Dendritic cell treated with granulocyte-macrophage colony-stimulating factor and Interleukin-4, amounts not matched to agents 40 ng/mL and 50 ng/mL, for 4 days (primary cell): ENCODE measurements around the gene FOXF1.
A peak's percentile ranks its signal among the peaks of the same experiment; 100 is the strongest.

Experiments
- H3K27ac Mint-ChIP-seq: one replicate; pipeline ENCODE4 v1.8.0; 2022; ENCODE audit warnings: mild to moderate bottlenecking, mixed read lengths
- H3K27me3 Mint-ChIP-seq: one replicate; pipeline ENCODE4 v1.8.0; 2022; ENCODE audit warnings: mild to moderate bottlenecking, mixed read lengths
- H3K36me3 Mint-ChIP-seq: one replicate; pipeline ENCODE4 v1.8.0; 2022; ENCODE audit warnings: low read depth, mixed read lengths
- H3K4me1 Mint-ChIP-seq: one replicate; pipeline ENCODE4 v1.8.0; 2022; ENCODE audit warnings: low read depth, mixed read lengths
- H3K4me3 Mint-ChIP-seq: one replicate; pipeline ENCODE4 v1.8.0; 2022; ENCODE audit warnings: mild to moderate bottlenecking, moderate library complexity, mixed read lengths
- H3K9me3 Mint-ChIP-seq: one replicate; pipeline ENCODE4 v1.8.0; 2022; ENCODE audit warnings: mixed read lengths
- intact Hi-C: fragments of 100-400 bp; cut with micrococcal nuclease; formaldehyde crosslinking; loops from one replicate; pipeline ENCODE4 v1.15.0; 2022

The FOXF1 gene

DNA sequence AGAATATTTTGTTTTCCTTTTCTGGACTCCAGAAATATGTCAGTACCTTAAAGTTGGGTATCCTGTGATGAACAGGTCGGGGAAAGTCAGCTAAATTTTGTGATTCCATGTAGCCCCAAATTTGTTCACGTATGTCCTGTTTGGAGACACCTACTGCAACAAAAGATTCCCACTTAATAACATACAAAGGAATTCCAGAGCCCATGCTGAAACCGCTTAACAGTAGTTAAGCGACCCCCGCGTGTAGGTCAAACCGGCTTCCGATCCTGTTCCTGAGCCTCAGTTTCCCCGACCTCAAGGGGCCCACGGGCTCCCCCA is 44.2 kb downstream of the FOXF1 start:
- peaks cover 8% of the 10 kb centered on the region for H3K27me3 Mint-ChIP-seq
- H3K9me3 Mint-ChIP-seq: no peaks in the 10 kb centered on the region
- peak overlapping the region; percentile 95 for H3K4me3 Mint-ChIP-seq
- intact Hi-C loops: no loop called here
- peaks cover 52% of the 10 kb centered on the region for H3K36me3 Mint-ChIP-seq
- H3K27ac Mint-ChIP-seq: peak overlapping the region; percentile 99
- peaks cover 26% of the 10 kb centered on the region for H3K4me1 Mint-ChIP-seq

DNA sequence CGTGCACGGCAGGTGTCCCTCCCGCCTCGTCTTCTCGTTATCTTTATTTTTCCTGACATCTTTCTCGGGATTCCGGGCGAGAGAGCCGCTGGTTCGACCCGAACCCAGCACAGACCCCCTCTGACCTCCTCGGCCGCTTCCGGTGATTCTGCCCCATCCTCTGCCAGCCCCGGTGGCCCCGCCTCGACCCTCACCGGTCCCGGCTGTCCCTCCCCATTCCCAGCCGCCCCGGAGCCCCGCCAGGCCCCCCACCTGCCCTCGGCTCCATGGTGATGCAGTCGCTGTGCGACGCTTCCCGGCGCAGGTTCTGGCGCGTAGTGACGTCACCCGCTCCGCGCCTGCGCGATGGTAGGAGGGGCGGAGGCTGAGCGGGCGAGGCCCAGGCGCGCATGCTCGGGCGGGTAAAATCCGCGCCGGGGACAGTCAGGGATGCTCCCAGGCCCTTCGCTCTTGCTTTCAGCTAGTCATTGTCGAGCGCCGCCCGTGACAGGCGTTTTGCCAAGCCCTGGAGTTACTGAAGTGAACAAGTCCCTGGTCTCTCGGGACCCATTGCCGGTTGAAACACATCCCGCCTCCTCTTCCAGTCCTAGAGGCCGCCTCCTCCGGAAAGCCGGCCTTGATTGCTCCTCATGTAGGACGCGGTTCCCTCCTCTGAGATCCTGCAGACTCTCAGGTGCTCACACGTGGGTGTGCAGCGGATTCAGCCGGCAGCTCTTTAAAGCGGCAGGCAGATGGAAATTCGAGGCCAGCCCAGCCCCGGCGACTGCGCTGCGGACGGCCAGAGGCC is 44.8 kb downstream of the FOXF1 start, which contains the start of gene MTHFSD:
Gene MTHFSD, minus strand, starts transcription at position 319 of the 787 bp plus-strand sequence. Its CDS starts 51 bp downstream, at position 268.
- Mint-ChIP-seq H3K27ac (peak within 1 kb of the TSS; percentile 99), H3K4me3 (peak within 1 kb of the TSS; percentile 95), H3K36me3 (peaks cover 46% of the 10 kb centered on the region), H3K9me3 (no peaks in the 10 kb centered on the region), H3K27me3 (peaks cover 9% of the 10 kb centered on the region), H3K4me1 (peaks cover 26% of the 10 kb centered on the region)
- intact Hi-C loops: no loop called here

DNA sequence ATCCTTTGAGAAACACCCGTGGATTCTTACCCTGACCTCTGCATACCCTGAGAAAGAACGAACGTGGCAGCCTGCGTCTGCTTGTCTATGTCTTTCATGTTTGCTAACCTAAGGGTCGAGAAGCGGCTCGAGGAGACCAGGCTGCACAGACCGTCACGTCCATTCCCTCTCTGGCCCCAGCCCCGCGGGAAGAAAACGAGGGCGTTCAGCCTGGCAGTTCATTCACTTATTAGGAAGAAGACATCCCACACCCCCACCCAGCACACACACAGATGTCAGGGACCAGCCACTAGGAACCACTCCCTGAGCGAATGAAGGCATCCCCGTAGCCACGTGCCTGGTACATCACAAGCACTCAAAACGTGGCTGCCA is 45.4 kb downstream of the FOXF1 start:
- intact Hi-C loops: no loop called here
- H3K4me1 Mint-ChIP-seq: peaks cover 26% of the 10 kb centered on the region
- H3K36me3 Mint-ChIP-seq: peaks cover 40% of the 10 kb centered on the region
- H3K4me3 Mint-ChIP-seq: peak overlapping the region; percentile 95
- peak overlapping the region; percentile 99 for H3K27ac Mint-ChIP-seq
- H3K27me3 Mint-ChIP-seq: peaks cover 9% of the 10 kb centered on the region
- H3K9me3 Mint-ChIP-seq: no peaks in the 10 kb centered on the region

DNA sequence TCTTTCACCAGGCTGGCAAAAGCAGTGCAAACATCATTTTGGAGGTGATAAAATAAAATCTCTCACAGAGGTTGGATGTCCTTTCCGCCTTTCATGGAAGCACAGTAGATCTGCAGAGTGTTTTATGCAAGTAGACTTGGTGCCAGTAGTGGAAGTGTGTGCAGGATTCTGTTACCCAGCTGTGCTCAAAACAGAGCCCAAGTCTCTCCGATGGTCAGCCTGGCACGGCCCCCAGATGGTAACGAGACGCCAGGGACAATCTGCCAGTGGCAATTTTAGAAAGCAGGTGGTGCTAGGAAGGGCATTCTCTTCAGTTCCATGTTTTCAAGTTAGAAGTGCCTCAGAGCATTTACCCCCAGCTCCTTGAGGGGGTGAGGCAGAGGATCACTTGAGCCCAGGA is 46.2 kb downstream of the FOXF1 start:
- peaks cover 14% of the 10 kb centered on the region for H3K27me3 Mint-ChIP-seq
- H3K9me3 Mint-ChIP-seq: no peaks in the 10 kb centered on the region
- no peak overlapping the region for H3K27ac Mint-ChIP-seq
- H3K4me1 Mint-ChIP-seq: peaks cover 26% of the 10 kb centered on the region
- H3K36me3 Mint-ChIP-seq: peaks cover 34% of the 10 kb centered on the region
- intact Hi-C loops: no loop called here
- H3K4me3 Mint-ChIP-seq: no peak overlapping the region

DNA sequence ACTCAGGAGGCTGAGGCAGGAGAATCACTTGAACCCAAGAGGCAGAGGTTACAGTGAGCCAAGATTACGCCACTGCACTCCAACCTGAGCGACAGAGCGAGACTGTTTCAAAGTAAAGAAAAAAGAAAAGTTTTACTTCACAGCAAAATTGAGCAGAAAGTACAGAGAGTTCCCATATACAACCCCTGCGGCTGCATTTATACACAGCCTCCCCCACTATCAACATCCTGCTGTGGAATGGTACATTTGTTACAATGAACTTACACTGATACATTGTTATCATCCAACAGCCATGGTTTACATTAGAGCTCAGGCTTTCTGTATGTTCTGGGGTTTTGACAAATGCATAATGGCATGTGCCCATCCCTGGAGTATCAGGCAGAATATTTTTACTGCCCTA is 47.3 kb downstream of the FOXF1 start:
- Mint-ChIP-seq H3K36me3 (peaks cover 24% of the 10 kb centered on the region), H3K27ac (no peak overlapping the region)
- intact Hi-C loops: no loop called here

DNA sequence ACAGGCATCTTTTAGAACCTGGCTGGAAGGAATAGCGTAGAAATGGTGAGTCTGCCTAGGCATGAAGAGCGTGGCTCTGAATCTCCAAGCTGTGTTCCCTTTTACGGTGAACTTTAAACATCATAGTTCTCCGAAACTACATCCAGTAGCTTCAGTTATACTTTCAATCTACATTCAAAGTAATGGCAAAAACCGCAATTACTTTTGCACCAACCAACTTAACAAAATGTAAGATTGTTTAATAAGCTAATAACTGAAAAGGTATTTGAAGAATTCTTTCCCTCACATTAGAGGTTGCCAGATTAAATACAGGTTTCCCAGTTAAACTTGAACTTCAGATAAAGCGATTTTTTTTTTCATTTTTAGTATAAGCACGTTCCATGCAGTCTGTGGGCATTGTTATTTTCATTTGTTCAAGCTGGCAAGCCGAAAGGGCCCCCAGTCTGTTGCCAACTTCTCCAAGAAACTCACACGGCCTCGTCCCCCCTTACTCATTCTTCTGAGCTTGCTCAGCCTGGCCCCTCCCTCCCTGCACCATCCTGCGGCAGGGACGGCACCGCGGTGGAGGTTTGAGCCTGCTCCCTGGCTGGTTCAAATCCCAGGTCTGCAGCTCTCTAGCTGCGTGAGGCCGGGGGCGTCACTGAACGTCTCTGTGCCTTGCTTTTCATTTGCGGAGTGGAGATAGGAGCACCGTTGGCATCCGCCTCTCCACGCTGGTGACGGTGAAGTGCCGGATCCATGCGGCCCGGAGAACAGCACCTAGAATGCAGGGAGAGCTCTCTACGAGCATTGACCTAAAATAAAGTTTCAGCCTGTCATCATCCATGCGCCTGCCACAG is 48.2 kb downstream of the FOXF1 start:
- intact Hi-C loops: no loop called here
- Mint-ChIP-seq H3K4me1 (peaks cover 21% of the 10 kb centered on the region), H3K4me3 (no peak overlapping the region), H3K36me3 (peaks cover 14% of the 10 kb centered on the region), H3K27me3 (peaks cover 28% of the 10 kb centered on the region), H3K9me3 (no peaks in the 10 kb centered on the region), H3K27ac (no peak overlapping the region)

More for the DNA sequence above, 47.3 kb downstream of the FOXF1 start:
- no peaks in the 10 kb centered on the region for H3K9me3 Mint-ChIP-seq
- no peak overlapping the region for H3K4me3 Mint-ChIP-seq
- H3K27me3 Mint-ChIP-seq: peaks cover 19% of the 10 kb centered on the region
- H3K4me1 Mint-ChIP-seq: peaks cover 23% of the 10 kb centered on the region

DNA sequence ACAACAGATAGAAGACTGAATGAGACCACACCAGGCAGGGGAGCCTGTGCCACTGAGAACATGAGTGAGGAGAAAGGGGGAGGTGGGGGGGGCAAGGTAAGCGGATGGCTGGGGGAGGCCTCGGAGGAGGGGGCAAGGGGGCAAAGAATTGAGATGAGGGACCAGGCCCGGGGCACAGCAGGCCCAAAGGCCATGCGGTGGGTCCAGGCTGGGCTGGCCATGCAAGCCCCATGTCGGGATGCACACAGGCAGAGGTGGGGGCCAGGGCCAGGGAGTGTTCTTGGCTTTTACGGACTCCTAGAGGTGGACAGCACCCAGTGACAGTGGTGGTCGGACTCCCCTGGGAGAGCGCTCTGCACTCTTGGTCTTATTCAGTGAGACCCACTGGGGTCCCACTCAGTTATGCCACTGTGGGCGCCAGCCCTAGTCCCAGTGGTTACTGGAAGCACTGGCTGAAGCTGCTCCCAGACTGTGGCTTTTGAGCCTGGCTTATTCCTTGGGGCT is 49.5 kb downstream of the FOXF1 start:
- no peaks in the 10 kb centered on the region for H3K9me3 Mint-ChIP-seq
- no peak overlapping the region for H3K27ac Mint-ChIP-seq
- peaks cover 18% of the 10 kb centered on the region for H3K4me1 Mint-ChIP-seq
- H3K4me3 Mint-ChIP-seq: no peak overlapping the region
- intact Hi-C loops: loop anchor here (5.0 kb wide), 1 partner anchor 717 kb away; no protein-coding TSS in a partner anchor
- peaks cover 9% of the 10 kb centered on the region for H3K36me3 Mint-ChIP-seq
- peaks cover 41% of the 10 kb centered on the region for H3K27me3 Mint-ChIP-seq

DNA sequence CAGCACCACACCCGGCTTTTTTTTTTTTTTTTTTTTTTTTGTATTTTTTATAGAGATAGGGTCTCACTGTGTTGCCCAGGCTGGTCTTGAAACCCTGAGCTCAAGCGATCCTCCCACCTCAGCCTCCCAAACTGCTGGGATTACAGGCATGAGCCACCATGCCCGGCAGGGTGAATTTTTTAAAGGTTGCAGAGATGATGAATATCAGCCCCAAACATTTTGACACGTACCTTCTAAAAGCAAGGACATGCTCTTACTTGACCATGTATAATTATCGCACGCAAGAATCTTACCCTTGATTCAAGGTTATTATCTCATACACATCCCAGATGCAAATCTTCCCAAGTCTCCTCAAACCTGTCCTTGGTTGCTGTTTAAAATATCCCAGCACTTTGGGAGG is 52.0 kb downstream of the FOXF1 start:
- Mint-ChIP-seq H3K4me3 (no peak overlapping the region), H3K36me3 (no peaks in the 10 kb centered on the region), H3K4me1 (peaks cover 8% of the 10 kb centered on the region), H3K27ac (no peak overlapping the region), H3K9me3 (no peaks in the 10 kb centered on the region), H3K27me3 (peaks cover 59% of the 10 kb centered on the region)
- intact Hi-C loops: loop anchor here (5.0 kb wide), 1 partner anchor 715 kb away; no protein-coding TSS in a partner anchor

DNA sequence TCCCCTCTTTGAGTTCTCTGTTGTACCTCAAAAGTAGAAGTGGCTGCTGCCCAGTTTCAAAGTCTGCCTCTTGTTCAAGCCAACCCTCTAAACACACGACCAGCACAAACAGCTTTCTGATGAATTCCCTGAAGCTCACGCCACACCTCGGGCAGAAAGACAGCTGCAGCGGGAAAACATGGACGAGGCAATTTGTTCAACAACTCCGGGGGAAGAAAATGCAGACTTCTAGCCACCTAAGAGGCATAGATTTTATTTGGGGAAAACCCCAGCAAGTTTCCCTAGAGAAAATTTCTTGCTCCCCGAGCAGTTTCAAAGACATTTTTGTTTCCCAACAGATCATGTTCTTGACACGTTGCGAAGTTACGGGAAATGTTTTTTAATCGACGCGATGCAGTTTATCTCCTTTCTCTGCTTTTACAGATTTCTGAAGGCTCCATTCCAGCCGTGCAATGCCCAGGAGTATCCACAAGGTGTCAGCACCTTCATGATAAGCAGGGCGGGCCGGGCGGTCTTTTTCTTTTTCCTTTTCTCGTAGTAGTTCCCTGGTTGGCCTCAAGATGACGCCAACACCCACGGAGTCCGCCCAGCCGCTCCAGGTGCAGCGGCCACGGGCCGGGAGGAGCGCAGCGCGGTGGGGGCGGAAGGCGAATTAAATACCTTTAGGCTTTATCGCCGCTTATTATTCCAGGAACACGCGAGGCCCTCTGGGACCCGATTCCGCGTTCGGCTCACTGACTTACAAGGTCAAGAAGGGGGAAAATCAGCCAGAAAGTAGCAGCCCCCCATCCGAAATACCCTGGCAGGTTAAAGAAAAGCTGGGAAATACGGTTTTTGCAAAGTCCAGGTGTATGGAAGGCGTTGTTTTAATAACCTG is 53.4 kb downstream of the FOXF1 start:
- Mint-ChIP-seq H3K27ac (no peak overlapping the region), H3K27me3 (peaks cover 62% of the 10 kb centered on the region), H3K4me3 (peak overlapping the region; percentile 42), H3K4me1 (peaks cover 8% of the 10 kb centered on the region), H3K36me3 (no peaks in the 10 kb centered on the region), H3K9me3 (no peaks in the 10 kb centered on the region)
- intact Hi-C loops: loop anchor here (1.0 to 5.0 kb wide), 3 partner anchors 499 to 714 kb away; no protein-coding TSS in a partner anchor
